Activated effector memory CD4-positive, alpha-beta T cell treated with anti-CD3 and anti-CD28 coated beads, Interleukin-2, amount 50 U/mL, for 16 hours (primary cell): ENCODE measurements around the gene VPS13D.

Experiments used
- DNase-seq: peaks from one replicate; pipeline ENCODE4 v3.0.0-alpha.2; 2020

Gene VPS13D

GRCh38 chr1:12229835-12230548 is at the start of gene VPS13D:
TSS of gene VPS13D (plus strand) at chr1:12230030. CDS start at chr1:12234267, 4,237 bp downstream.
- DNase-seq = peak; percentile 94

- no peak for DNase-seq
These were observed 49.5 kb upstream of the VPS13D start for GRCh38 chr1:12180315-12180714.

GRCh38 chr1:12180903-12181302 is 48.9 kb upstream of the VPS13D start:
- no peak for DNase-seq

- DNase-seq = no peak
These were observed 48.3 kb upstream of the VPS13D start for GRCh38 chr1:12181568-12181967.

- DNase-seq = no peak
These were observed 47.3 kb upstream of the VPS13D start for GRCh38 chr1:12182410-12182984.

- DNase-seq = no peak
These were observed 46.6 kb upstream of the VPS13D start for GRCh38 chr1:12183095-12183794.

GRCh38 chr1:12184008-12184681 is 45.7 kb upstream of the VPS13D start:
- DNase-seq = no peak

GRCh38 chr1:12185036-12185917 is 44.6 kb upstream of the VPS13D start:
- no peak for DNase-seq

GRCh38 chr1:12185918-12186678 is 43.7 kb upstream of the VPS13D start:
- no peak for DNase-seq

- no peak for DNase-seq
These were observed 43.2 kb upstream of the VPS13D start for GRCh38 chr1:12186679-12186985.

- DNase-seq = no peak
These were observed 41.7 kb upstream of the VPS13D start for GRCh38 chr1:12188115-12188514.

GRCh38 chr1:12188657-12189327 is 41.0 kb upstream of the VPS13D start:
- no peak for DNase-seq

GRCh38 chr1:12189328-12189682 is 40.5 kb upstream of the VPS13D start:
- no peak for DNase-seq

GRCh38 chr1:12191242-12192032 is 38.4 kb upstream of the VPS13D start:
- DNase-seq = no peak

- no peak for DNase-seq
These were observed 35.1 kb upstream of the VPS13D start for GRCh38 chr1:12194666-12195216.

GRCh38 chr1:12195416-12195815 is 34.4 kb upstream of the VPS13D start:
- DNase-seq = no peak

GRCh38 chr1:12196641-12197482 is 33.0 kb upstream of the VPS13D start:
- no peak for DNase-seq

- no peak for DNase-seq
These were observed 32.3 kb upstream of the VPS13D start for GRCh38 chr1:12197483-12197880.

GRCh38 chr1:12200208-12200607 is 29.6 kb upstream of the VPS13D start:
- no peak for DNase-seq
